Keratinocyte (primary cell): Measurements from ENCODE around the gene ZNF407.

Source experiments
- CTCF ChIP-seq, 3 experiments: IDR thresholded peaks in 1 of 3; conservative IDR thresholded peaks in 1 of 3; optimal IDR thresholded peaks in 1 of 3; 2 replicates in 2 of 3; 3 replicates in 1 of 3; pipeline versions ENCODE3 to v1.5.1; 2011; ENCODE audit warnings: low read length in 3 of 3, mild to moderate bottlenecking in 3 of 3, moderate library complexity in 2 of 3, control low read depth in 1 of 3, inconsistent platforms in 1 of 3; ENCODE audit not compliant: insufficient read depth in 2 of 3; ENCODE audit errors: extremely low read depth in 1 of 3
- EZH2 ChIP-seq: IDR thresholded peaks from one replicate; pipeline ENCODE4 v1.6.1; 2012; ENCODE audit warnings: inconsistent platforms, mild to moderate bottlenecking, low read length, moderate library complexity

- TF ChIP-seq CTCF (optimal IDR thresholded peaks at IDR 0.05 in 1 of 3, IDR thresholded peaks at IDR 0.05 in 1 of 3, conservative IDR thresholded peaks at IDR 0.05 in 1 of 3; ENCODE audit: extremely low read depth in 1 of 3, insufficient read depth in 2 of 3, low read length in 3 of 3) = no peak
- TF ChIP-seq EZH2 = no peak
Measured at GRCh38 chr18:74597662-74598349, at the start of gene ZNF407.
